Measurements from ENCODE around the gene RNF11.

GRCh38 chr1:51222809-51223208, 13.3 kb upstream of the RNF11 start:
- no peak for TF ChIP-seq CTCF (IDR thresholded peaks at IDR 0.05)
- no peak for TF ChIP-seq POLR2A (IDR thresholded peaks at IDR 0.05)
- no peak for TF ChIP-seq EP300 (IDR thresholded peaks at IDR 0.05)
